ENCODE results near the gene NID2. TPM values are rescaled to one million over a fixed set of nuclear protein-coding genes. Genes with fewer than 3 reads are reported as not detected.

The NID2 gene
- total RNA-seq, 2 donors from 2014 or later, result not detected

- DNase-seq (ENCODE audit: low spot score in 2 of 2), result no peak
- Mint-ChIP-seq H3K9me3 (peaks cover 12 to 13% of the 10 kb centered on the region in 2 donors), H3K36me3 (peaks cover 0 to 6% of the 10 kb centered on the region in 2 donors), H3K27ac (no peak overlapping the region)
- no peak for ATAC-seq
These were observed 14.0 kb upstream of the NID2 start for GRCh38 chr14:52082903-52083302.

- Mint-ChIP-seq H3K27ac (no peak overlapping the region), H3K9me3 (peaks cover 12 to 13% of the 10 kb centered on the region in 2 donors), H3K36me3 (peaks cover 0 to 6% of the 10 kb centered on the region in 2 donors)
- no peak for DNase-seq (ENCODE audit: low spot score in 2 of 2)
- ATAC-seq, result no peak
These were observed 13.1 kb upstream of the NID2 start for GRCh38 chr14:52081964-52082363.

GRCh38 chr14:52080808-52081755 lies 12.2 kb upstream of the NID2 start:
- ATAC-seq (no peak), DNase-seq (ENCODE audit: low spot score in 2 of 2) (no peak)
- Mint-ChIP-seq H3K27ac (no peak overlapping the region), H3K36me3 (peaks cover 0 to 6% of the 10 kb centered on the region in 2 donors), H3K9me3 (peaks cover 12 to 13% of the 10 kb centered on the region in 2 donors)

GRCh38 chr14:52080158-52080800 lies 11.4 kb upstream of the NID2 start:
- no peak for DNase-seq (ENCODE audit: low spot score in 2 of 2)
- no peak overlapping the region for H3K27ac Mint-ChIP-seq
- peaks cover 8 to 9% of the 10 kb centered on the region in 2 donors for H3K9me3 Mint-ChIP-seq
- H3K36me3 Mint-ChIP-seq, result peaks cover 0 to 4% of the 10 kb centered on the region in 2 donors
- no peak for ATAC-seq

- Mint-ChIP-seq H3K9me3 (peaks cover 4% of the 10 kb centered on the region in 2 donors), H3K36me3 (no peaks in the 10 kb centered on the region), H3K27ac (no peak overlapping the region)
- DNase-seq (ENCODE audit: low spot score in 2 of 2) (no peak), ATAC-seq (no peak)
These were observed 10.5 kb upstream of the NID2 start for GRCh38 chr14:52079239-52079959.

- Mint-ChIP-seq H3K9me3 (peaks cover 4 to 7% of the 10 kb centered on the region in 2 donors), H3K36me3 (no peaks in the 10 kb centered on the region), H3K27ac (no peak overlapping the region)
- DNase-seq (ENCODE audit: low spot score in 2 of 2), result no peak
- no peak for ATAC-seq
These were observed 9.9 kb upstream of the NID2 start for GRCh38 chr14:52078721-52079120.

- Mint-ChIP-seq H3K9me3 (peaks cover 4 to 7% of the 10 kb centered on the region in 2 donors), H3K27ac (no peak overlapping the region), H3K36me3 (no peaks in the 10 kb centered on the region)
- ATAC-seq, result no peak
- no peak for DNase-seq (ENCODE audit: low spot score in 2 of 2)
These were observed 9.3 kb upstream of the NID2 start for GRCh38 chr14:52078095-52078531.

GRCh38 chr14:52077256-52077979 lies 8.6 kb upstream of the NID2 start:
- H3K36me3 Mint-ChIP-seq, result no peaks in the 10 kb centered on the region
- no peak for DNase-seq (ENCODE audit: low spot score in 2 of 2)
- H3K9me3 Mint-ChIP-seq, result peaks cover 4 to 7% of the 10 kb centered on the region in 2 donors
- H3K27ac Mint-ChIP-seq, result no peak overlapping the region
- ATAC-seq, result no peak

- ATAC-seq (no peak), DNase-seq (ENCODE audit: low spot score in 2 of 2) (no peak)
- Mint-ChIP-seq H3K27ac (no peak overlapping the region), H3K9me3 (peaks cover 4 to 7% of the 10 kb centered on the region in 2 donors), H3K36me3 (no peaks in the 10 kb centered on the region)
These were observed 7.5 kb upstream of the NID2 start for GRCh38 chr14:52076334-52076733.

GRCh38 chr14:52075371-52075770 lies 6.5 kb upstream of the NID2 start:
- Mint-ChIP-seq H3K9me3 (peaks cover 4 to 7% of the 10 kb centered on the region in 2 donors), H3K36me3 (no peaks in the 10 kb centered on the region), H3K27ac (no peak overlapping the region)
- ATAC-seq, result no peak
- no peak for DNase-seq (ENCODE audit: low spot score in 2 of 2)

- DNase-seq (ENCODE audit: low spot score in 2 of 2), result no peak
- ATAC-seq, result no peak
These were observed 4.4 kb upstream of the NID2 start for GRCh38 chr14:52073251-52073650.

GRCh38 chr14:52072266-52072780 lies 3.5 kb upstream of the NID2 start:
- DNase-seq (ENCODE audit: low spot score in 2 of 2) (no peak), ATAC-seq (no peak)
- Mint-ChIP-seq H3K27ac (no peak overlapping the region), H3K36me3 (peaks cover 0 to 6% of the 10 kb centered on the region in 2 donors), H3K9me3 (peaks cover 4 to 7% of the 10 kb centered on the region in 2 donors)

More at GRCh38 chr14:52073251-52073650, 4.4 kb upstream of the NID2 start:
- Mint-ChIP-seq H3K9me3 (peaks cover 4 to 7% of the 10 kb centered on the region in 2 donors), H3K36me3 (no peaks in the 10 kb centered on the region), H3K27ac (no peak overlapping the region)

GRCh38 chr14:52071675-52072074 lies 2.8 kb upstream of the NID2 start:
- Mint-ChIP-seq H3K9me3 (peaks cover 4 to 7% of the 10 kb centered on the region in 2 donors), H3K27ac (no peak overlapping the region), H3K36me3 (peaks cover 0 to 6% of the 10 kb centered on the region in 2 donors)
- no peak for ATAC-seq
- no peak for DNase-seq (ENCODE audit: low spot score in 2 of 2)

GRCh38 chr14:52070051-52070431 lies 1.2 kb upstream of the NID2 start:
- ATAC-seq (no peak), DNase-seq (ENCODE audit: low spot score in 2 of 2) (no peak)
- Mint-ChIP-seq H3K36me3 (peaks cover 0 to 6% of the 10 kb centered on the region in 2 donors), H3K9me3 (peaks cover 4 to 7% of the 10 kb centered on the region in 2 donors), H3K27ac (no peak overlapping the region)

- ATAC-seq (peak; percentile 48 to 63), DNase-seq (ENCODE audit: low spot score in 2 of 2) (peak in 1 of 2 donors; percentile 9)
- Mint-ChIP-seq H3K9me3 (peaks cover 3 to 6% of the 10 kb centered on the region in 2 donors), H3K27ac (no peak overlapping the region), H3K36me3 (peaks cover 0 to 6% of the 10 kb centered on the region in 2 donors)
These were observed 620 bp upstream of the NID2 start for GRCh38 chr14:52069307-52070050.
